Right ventricle myocardium superior (tissue), 1 donor: ENCODE measurements around the gene PGP. TPM values are rescaled to one million over a fixed set of nuclear protein-coding genes. Genes with fewer than 3 reads are reported as not detected.

Experiments
- total RNA-seq: library from RNA; stranded (reverse); fragmentation: NEBNext Ultra II Directional; extraction: Animal tissue kit (Norgen Biotek cat#: 25700); gene quantifications from one replicate; pipeline ENCODE4 v1.2.1, GENCODE V29; 2021
- donor health status: DM: no; HTN: yes; CAD: no; lungs with severe emphysema.

Gene PGP
- total RNA-seq, 1 donor from 2014 or later = 34.7 TPM

Other genes with a start within 250 kb of the PGP start
- gene RNF151, start 248.0 kb downstream of the PGP start, total RNA-seq = not detected
- gene TBL3, start 242.8 kb downstream of the PGP start, total RNA-seq = 20.3 TPM
- not detected for gene NOXO1, start 233.4 kb downstream of the PGP start, total RNA-seq
- gene GFER, start 230.6 kb downstream of the PGP start, total RNA-seq = 28.3 TPM
- 0.32 TPM for gene SYNGR3, start 224.9 kb downstream of the PGP start, total RNA-seq
- gene ZNF598, start 205.0 kb downstream of the PGP start, total RNA-seq = 17.2 TPM
- gene NPW, start 195.1 kb downstream of the PGP start, total RNA-seq = not detected
- gene NHERF2, start 187.9 kb downstream of the PGP start, total RNA-seq = 258 TPM
- gene NTHL1, start 167.0 kb downstream of the PGP start, total RNA-seq = 26.2 TPM
- gene TSC2, start 166.9 kb downstream of the PGP start, total RNA-seq = 67.8 TPM
- gene PKD1, start 78.9 kb downstream of the PGP start, total RNA-seq = 82.8 TPM
- gene RAB26, start 66.2 kb downstream of the PGP start, total RNA-seq = 0.43 TPM
- 23.4 TPM for gene TRAF7, start 59.1 kb downstream of the PGP start, total RNA-seq
- gene CASKIN1, start 18.2 kb downstream of the PGP start, total RNA-seq = 5.3 TPM
- 23.2 TPM for gene MLST8, start 9.4 kb downstream of the PGP start, total RNA-seq
- 11.3 TPM for gene BRICD5, start 4.0 kb downstream of the PGP start, total RNA-seq
- 13.6 TPM for gene E4F1, start 8.8 kb upstream of the PGP start, total RNA-seq
- gene DNASE1L2, start 21.6 kb upstream of the PGP start, total RNA-seq = 0.35 TPM
- gene ECI1, start 36.7 kb upstream of the PGP start, total RNA-seq = 215 TPM
- 109 TPM for gene RNPS1, start 53.3 kb upstream of the PGP start, total RNA-seq
- gene ABCA3, start 125.9 kb upstream of the PGP start, total RNA-seq = 6.0 TPM
- 1.4 TPM for gene CCNF, start 214.6 kb upstream of the PGP start, total RNA-seq
- gene TEDC2, start 245.3 kb upstream of the PGP start, total RNA-seq = 1.0 TPM